ENCODE measurements around the gene KLHDC1. TPM values are rescaled to one million over a fixed set of nuclear protein-coding genes. Genes with fewer than 3 reads are reported as not detected.
"Not testable (repeated sequence)": the region's sequence is repeated elsewhere in the genome, so short reads cannot be mapped to it uniquely, and the experiment has no call there.

KLHDC1 gene
- total RNA-seq, 4 donors from 2014 or later: 2.6 to 35.3 (median 27.1) TPM

GRCh38 chr14:49778421-49778820, 85.5 kb downstream of the KLHDC1 start:
- intact Hi-C loops (cut with DNase I; ENCODE audit: low total_unique reads): no loop called here
- H3K27ac ChIP-seq: no peak overlapping the region
- DNase-seq: no peak
- H3K4me1 ChIP-seq: no peaks in the 10 kb centered on the region
- H3K4me3 ChIP-seq: no peak overlapping the region
- H3K9me3 ChIP-seq: no peaks in the 10 kb centered on the region
- H3K27me3 ChIP-seq: no peaks in the 10 kb centered on the region
- TF ChIP-seq CTCF (IDR thresholded peaks at IDR 0.05) (no peak), POLR2A (IDR thresholded peaks at IDR 0.05) (no peak)
- no peaks in the 10 kb centered on the region for H3K36me3 ChIP-seq

GRCh38 chr14:49781040-49781439, 88.1 kb downstream of the KLHDC1 start:
- H3K4me1 ChIP-seq; H3K27ac ChIP-seq; H3K27me3 ChIP-seq; H3K4me3 ChIP-seq; H3K9me3 ChIP-seq; intact Hi-C loops (cut with DNase I; ENCODE audit: low total_unique reads); H3K36me3 ChIP-seq; DNase-seq: not testable (repeated sequence)

GRCh38 chr14:49783394-49784014, 90.6 kb downstream of the KLHDC1 start:
- H3K27ac ChIP-seq: no peak overlapping the region
- no peaks in the 10 kb centered on the region for H3K9me3 ChIP-seq
- H3K27me3 ChIP-seq: no peaks in the 10 kb centered on the region
- TF ChIP-seq CTCF (IDR thresholded peaks at IDR 0.05): no peak
- DNase-seq: no peak
- H3K4me1 ChIP-seq: no peaks in the 10 kb centered on the region
- intact Hi-C loops (cut with DNase I; ENCODE audit: low total_unique reads): no loop called here
- H3K4me3 ChIP-seq: no peak overlapping the region
- no peaks in the 10 kb centered on the region for H3K36me3 ChIP-seq

GRCh38 chr14:49786315-49786714, 93.4 kb downstream of the KLHDC1 start:
- H3K27me3 ChIP-seq: no peaks in the 10 kb centered on the region
- no peak overlapping the region for H3K27ac ChIP-seq
- H3K4me1 ChIP-seq: no peaks in the 10 kb centered on the region
- H3K4me3 ChIP-seq: no peak overlapping the region
- intact Hi-C loops (cut with DNase I; ENCODE audit: low total_unique reads): loop anchor here (5.0 kb wide), 1 partner anchor 149 kb away; the partner anchor contains the start of gene DNAAF2
- H3K9me3 ChIP-seq: no peaks in the 10 kb centered on the region
- no peak for DNase-seq
- H3K36me3 ChIP-seq: no peaks in the 10 kb centered on the region
- no peak for TF ChIP-seq CTCF (IDR thresholded peaks at IDR 0.05)
- no peak for TF ChIP-seq POLR2A (IDR thresholded peaks at IDR 0.05)

- H3K27ac ChIP-seq: no peak overlapping the region
- intact Hi-C loops (cut with DNase I; ENCODE audit: low total_unique reads): no loop called here
Observed at GRCh38 chr14:49792618-49793017, 99.7 kb downstream of the KLHDC1 start.

More at GRCh38 chr14:49792618-49793017, 99.7 kb downstream of the KLHDC1 start:
- no peak for TF ChIP-seq POLR2A (IDR thresholded peaks at IDR 0.05)
- no peak for TF ChIP-seq CTCF (IDR thresholded peaks at IDR 0.05)
- DNase-seq: no peak
- Histone ChIP-seq H3K9me3 (no peaks in the 10 kb centered on the region), H3K4me3 (no peak overlapping the region), H3K36me3 (no peaks in the 10 kb centered on the region), H3K27me3 (no peaks in the 10 kb centered on the region), H3K4me1 (no peaks in the 10 kb centered on the region)
